Prostate gland (tissue), 2 donors: ENCODE results near the gene ZNF19. TPM values are rescaled to one million over a fixed set of nuclear protein-coding genes. Genes with fewer than 3 reads are reported as not detected.

Experiments used
- DNase-seq: peaks from one replicate; pipeline ENCODE4 v3.0.0-alpha.2; 2019; ENCODE audit warnings: low spot score
- H3K27ac ChIP-seq, 2 donors: fragments of 200-600 bp; sonication (generic); 2 replicates each; pipeline ENCODE4 v1.5.1; 2017 to 2019
- H3K27me3 ChIP-seq: fragments of 200-600 bp; sonication (generic); replicated peaks from 2 replicates; pipeline ENCODE4 v1.5.1; 2019; ENCODE audit not compliant: insufficient read depth
- H3K36me3 ChIP-seq, 2 donors: fragments of 200-600 bp; sonication (generic); 1 replicate in 1 of 2; 2 replicates in 1 of 2; pipeline versions ENCODE4 v1.5.1 to v1.8.1; 2017 to 2019
- H3K4me1 ChIP-seq: fragments of 200-600 bp; sonication (generic); replicated peaks from 2 replicates; pipeline ENCODE4 v1.5.1; 2019
- H3K4me3 ChIP-seq, 2 donors: fragments of 200-600 bp; sonication (generic); 2 replicates each; pipeline ENCODE4 v1.5.1; 2017 to 2019
- H3K9me3 ChIP-seq: fragments of 200-600 bp; sonication (generic); 2 replicates; pipeline ENCODE4 v1.5.1; 2017
- POLR2A ChIP-seq: fragments of 450-650 bp; IDR thresholded peaks from one replicate; pipeline ENCODE4 v1.6.1; 2016; ENCODE audit warnings: antibody characterized with exemption, mild to moderate bottlenecking
- POLR2AphosphoS5 ChIP-seq: sonication (generic); formaldehyde crosslinking; IDR thresholded peaks from one replicate; pipeline ENCODE4 v1.6.1; 2017; ENCODE audit warnings: antibody characterized with exemption
- WGBS: methylation state at CpG from one replicate; pipeline ENCODE4 v1.1.5; 2018; 5-methylcytosine and 5-hydroxymethylcytosine counted together
- intact Hi-C: fragments of 100-400 bp; cut with DNase I; formaldehyde crosslinking; loops from one replicate; pipeline ENCODE4 v1.14.2; 2022
- total RNA-seq, 2 donors: library from RNA; depleted of rRNA; stranded (reverse); fragments of >200 nt; gene quantifications; one replicate each; pipeline ENCODE4 v1.1.0, GENCODE V29; 2016
- TF ChIP-seq, protein P1 (sequence below), 4 experiments: fragments of 200-600 bp in 2 of 4; fragments of 450-650 bp in 2 of 4; sonication (generic) in 2 of 4; IDR thresholded peaks; 1 replicate in 3 of 4; 2 replicates in 1 of 4; pipeline ENCODE4 v1.5.1; 2016 to 2019; ENCODE audit warnings: antibody characterized with exemption in 4 of 4, mild to moderate bottlenecking in 2 of 4, moderate library complexity in 2 of 4

Gene ZNF19
- total RNA-seq, 2 donors from 2014 or later = 5.3 to 11.5 TPM

DNA sequence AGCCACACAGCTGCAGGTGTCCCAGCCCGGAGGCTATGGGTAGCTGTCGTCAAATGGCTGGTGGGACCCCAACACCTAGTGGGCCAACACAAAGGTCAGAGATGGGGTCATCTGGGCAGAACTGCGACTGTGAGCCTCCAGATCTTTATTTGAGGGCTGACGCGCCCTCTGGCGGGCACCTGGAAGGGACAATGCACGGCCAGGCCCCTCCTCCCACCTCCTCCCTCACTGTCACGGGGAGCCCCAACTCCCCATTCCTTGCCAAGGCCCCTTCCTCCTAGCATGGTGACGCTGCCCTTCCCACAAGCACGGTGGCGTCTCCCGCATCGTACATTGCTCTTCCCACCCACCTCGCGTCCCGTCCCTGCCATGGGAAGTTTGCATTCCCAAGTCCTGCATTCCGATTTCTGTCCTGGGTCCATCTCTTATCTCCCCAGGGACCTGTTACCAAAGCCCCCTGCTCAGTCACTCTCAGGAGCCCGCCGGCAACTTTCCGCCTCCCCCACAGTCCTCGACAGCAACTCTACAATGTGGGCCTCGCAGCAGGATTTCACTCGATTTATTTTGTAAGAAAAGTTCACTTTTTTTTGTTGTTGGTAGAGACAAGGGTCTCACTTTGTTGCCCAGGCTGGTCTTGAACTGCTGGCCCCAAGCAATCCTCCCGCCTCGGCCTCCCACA is 48.3 kb downstream of the ZNF19 start:
- TF ChIP-seq POLR2A = no peak
- no peak for TF ChIP-seq POLR2AphosphoS5
- TF ChIP-seq, protein P1, sequence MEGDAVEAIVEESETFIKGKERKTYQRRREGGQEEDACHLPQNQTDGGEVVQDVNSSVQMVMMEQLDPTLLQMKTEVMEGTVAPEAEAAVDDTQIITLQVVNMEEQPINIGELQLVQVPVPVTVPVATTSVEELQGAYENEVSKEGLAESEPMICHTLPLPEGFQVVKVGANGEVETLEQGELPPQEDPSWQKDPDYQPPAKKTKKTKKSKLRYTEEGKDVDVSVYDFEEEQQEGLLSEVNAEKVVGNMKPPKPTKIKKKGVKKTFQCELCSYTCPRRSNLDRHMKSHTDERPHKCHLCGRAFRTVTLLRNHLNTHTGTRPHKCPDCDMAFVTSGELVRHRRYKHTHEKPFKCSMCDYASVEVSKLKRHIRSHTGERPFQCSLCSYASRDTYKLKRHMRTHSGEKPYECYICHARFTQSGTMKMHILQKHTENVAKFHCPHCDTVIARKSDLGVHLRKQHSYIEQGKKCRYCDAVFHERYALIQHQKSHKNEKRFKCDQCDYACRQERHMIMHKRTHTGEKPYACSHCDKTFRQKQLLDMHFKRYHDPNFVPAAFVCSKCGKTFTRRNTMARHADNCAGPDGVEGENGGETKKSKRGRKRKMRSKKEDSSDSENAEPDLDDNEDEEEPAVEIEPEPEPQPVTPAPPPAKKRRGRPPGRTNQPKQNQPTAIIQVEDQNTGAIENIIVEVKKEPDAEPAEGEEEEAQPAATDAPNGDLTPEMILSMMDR (IDR thresholded peaks at IDR 0.05) = no peak
- Histone ChIP-seq H3K27me3 (no peaks in the 10 kb centered on the region), H3K4me1 (no peaks in the 10 kb centered on the region), H3K4me3 (no peak overlapping the region), H3K9me3 (no peaks in the 10 kb centered on the region), H3K27ac (no peak overlapping the region), H3K36me3 (no peaks in the 10 kb centered on the region)
- intact Hi-C loops = no loop called here
- DNase-seq = no peak
- 68% methylated on average over 24 of the region's 25 CpGs for WGBS

DNA sequence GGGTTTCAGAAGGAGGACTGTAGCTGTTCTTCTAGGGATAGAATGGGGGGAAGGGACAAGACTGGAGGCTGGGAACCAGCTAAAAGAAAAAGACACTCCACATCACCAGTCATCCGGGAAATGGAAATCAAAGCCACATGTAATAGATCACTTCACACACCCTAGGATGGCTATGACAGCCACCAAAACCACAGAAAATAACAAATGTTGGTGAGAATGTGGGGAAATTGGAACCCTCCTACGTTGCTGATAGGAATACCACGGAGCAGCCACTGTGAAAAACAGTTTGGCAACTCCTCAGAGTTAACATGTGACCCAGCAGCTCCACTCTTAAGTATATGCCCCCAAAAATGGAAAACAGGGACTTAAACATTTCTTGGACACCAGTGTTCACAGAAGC is 49.6 kb downstream of the ZNF19 start:
- H3K27ac ChIP-seq = no peak overlapping the region
- H3K9me3 ChIP-seq = no peaks in the 10 kb centered on the region
- no peaks in the 10 kb centered on the region for H3K27me3 ChIP-seq
- H3K4me1 ChIP-seq = no peaks in the 10 kb centered on the region
- TF ChIP-seq POLR2AphosphoS5 (no peak), POLR2A (no peak)
- TF ChIP-seq, protein P1 (IDR thresholded peaks at IDR 0.05) = no peak
- intact Hi-C loops = no loop called here
- H3K4me3 ChIP-seq = no peak overlapping the region
- no peaks in the 10 kb centered on the region for H3K36me3 ChIP-seq
- WGBS = 39% methylated on average over 3 of the region's 3 CpGs
- no peak for DNase-seq

DNA sequence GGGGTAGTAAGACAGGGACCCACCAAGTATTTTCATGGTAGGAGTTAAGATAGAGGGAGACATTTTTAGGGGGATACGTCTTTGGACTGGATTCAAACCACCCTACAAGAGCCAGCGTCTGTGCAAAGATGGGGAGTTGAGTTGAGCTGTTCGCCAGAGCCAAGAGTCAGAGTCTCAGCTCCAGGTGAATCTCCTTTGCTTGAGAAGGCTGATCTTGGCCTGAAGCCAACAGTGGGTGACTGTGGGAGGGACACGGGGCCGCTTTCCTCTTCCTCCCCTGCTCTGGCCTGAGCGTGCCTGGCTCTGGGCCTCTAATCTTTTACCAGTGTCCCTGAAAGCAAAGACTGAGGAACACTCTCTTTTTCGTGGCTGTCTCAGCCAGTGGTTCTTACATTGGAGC is 52.7 kb downstream of the ZNF19 start:
- Histone ChIP-seq H3K27me3 (no peaks in the 10 kb centered on the region), H3K4me1 (no peaks in the 10 kb centered on the region), H3K27ac (no peak overlapping the region), H3K4me3 (no peak overlapping the region), H3K9me3 (no peaks in the 10 kb centered on the region), H3K36me3 (no peaks in the 10 kb centered on the region)
- 71% methylated on average over 7 of the region's 7 CpGs for WGBS
- DNase-seq = no peak
- TF ChIP-seq POLR2AphosphoS5 (no peak), POLR2A (no peak)
- TF ChIP-seq, protein P1 (IDR thresholded peaks at IDR 0.05) = no peak
- intact Hi-C loops = no loop called here

DNA sequence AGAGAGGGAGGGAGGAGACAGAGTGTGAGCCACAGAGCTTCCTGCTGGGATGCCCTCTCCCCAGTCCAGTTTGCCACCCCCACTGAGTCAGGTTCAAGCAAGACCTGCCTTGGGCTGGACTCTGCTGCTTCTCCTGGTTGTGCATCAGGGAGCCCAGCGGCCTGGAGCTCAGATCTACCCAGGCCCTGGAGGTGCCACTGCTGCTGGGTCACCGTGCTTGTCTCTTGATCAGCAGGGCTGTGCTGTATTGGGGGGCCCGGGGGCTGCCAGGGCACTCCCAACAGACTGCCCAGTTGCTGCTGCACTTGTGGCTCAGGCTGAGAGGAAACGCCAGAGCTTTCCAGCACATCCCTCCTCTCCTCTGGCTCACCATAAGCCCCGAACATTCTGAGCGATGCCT is 56.2 kb downstream of the ZNF19 start:
- no peaks in the 10 kb centered on the region for H3K27me3 ChIP-seq
- H3K36me3 ChIP-seq = no peaks in the 10 kb centered on the region
- H3K4me1 ChIP-seq = no peaks in the 10 kb centered on the region
- H3K4me3 ChIP-seq = no peak overlapping the region
- DNase-seq = no peak
- no peak for TF ChIP-seq POLR2A
- TF ChIP-seq, protein P1 (IDR thresholded peaks at IDR 0.05) = no peak
- TF ChIP-seq POLR2AphosphoS5 = no peak
- intact Hi-C loops = no loop called here
- 72% methylated on average over 6 of the region's 6 CpGs for WGBS
- H3K27ac ChIP-seq = no peak overlapping the region
- no peaks in the 10 kb centered on the region for H3K9me3 ChIP-seq

GRCh38 chr16:71431991-71432390 is 57.1 kb downstream of the ZNF19 start:
- 92% methylated on average over 8 of the region's 9 CpGs for WGBS
- DNase-seq = no peak
- Histone ChIP-seq H3K27me3 (no peaks in the 10 kb centered on the region), H3K4me1 (no peaks in the 10 kb centered on the region), H3K27ac (no peak overlapping the region), H3K4me3 (no peak overlapping the region), H3K36me3 (no peaks in the 10 kb centered on the region), H3K9me3 (no peaks in the 10 kb centered on the region)
- TF ChIP-seq POLR2A (no peak), POLR2AphosphoS5 (no peak)
- TF ChIP-seq, protein P1 (IDR thresholded peaks at IDR 0.05) = no peak
- intact Hi-C loops = no loop called here
